Activated gamma-delta T cell treated with Interleukin-2 at 50 U/mL for 16 hours (primary cell): ENCODE measurements around the gene TFCP2L1.

Source experiments
- DNase-seq: peaks from one replicate; pipeline ENCODE4 v3.0.0-alpha.2; 2020

TFCP2L1 gene

GRCh38 chr2:121193185-121193584, 91.8 kb downstream of the TFCP2L1 start:
- DNase-seq = no peak

- DNase-seq = no peak
These were observed 92.4 kb downstream of the TFCP2L1 start for GRCh38 chr2:121192576-121192975.

- DNase-seq = no peak
These were observed 93.5 kb downstream of the TFCP2L1 start for GRCh38 chr2:121191191-121192170.

GRCh38 chr2:121189661-121190381, 95.2 kb downstream of the TFCP2L1 start:
- no peak for DNase-seq

GRCh38 chr2:121189011-121189410, 96.0 kb downstream of the TFCP2L1 start:
- DNase-seq = no peak

- DNase-seq = no peak
These were observed 97.0 kb downstream of the TFCP2L1 start for GRCh38 chr2:121187982-121188411.

- DNase-seq = no peak
These were observed 97.5 kb downstream of the TFCP2L1 start for GRCh38 chr2:121187351-121187981.

GRCh38 chr2:121186261-121186660, 98.7 kb downstream of the TFCP2L1 start:
- DNase-seq = no peak

GRCh38 chr2:121185571-121186074, 99.4 kb downstream of the TFCP2L1 start:
- DNase-seq = no peak

- DNase-seq = no peak
These were observed 99.9 kb downstream of the TFCP2L1 start for GRCh38 chr2:121185111-121185510.

GRCh38 chr2:121184248-121184862, 100.6 kb downstream of the TFCP2L1 start:
- DNase-seq = no peak

- DNase-seq = no peak
These were observed 102.5 kb downstream of the TFCP2L1 start for GRCh38 chr2:121182520-121182919.

GRCh38 chr2:121179467-121179866, 105.5 kb downstream of the TFCP2L1 start:
- DNase-seq = no peak

- no peak for DNase-seq
These were observed 106.3 kb downstream of the TFCP2L1 start for GRCh38 chr2:121178730-121179129.

GRCh38 chr2:121177896-121178295, 107.1 kb downstream of the TFCP2L1 start:
- no peak for DNase-seq

GRCh38 chr2:121175326-121175725, 109.7 kb downstream of the TFCP2L1 start:
- no peak for DNase-seq

GRCh38 chr2:121173806-121174205, 111.2 kb downstream of the TFCP2L1 start:
- DNase-seq = no peak

- no peak for DNase-seq
These were observed 111.9 kb downstream of the TFCP2L1 start for GRCh38 chr2:121173112-121173511.

GRCh38 chr2:121172456-121172855, 112.5 kb downstream of the TFCP2L1 start:
- DNase-seq = no peak

GRCh38 chr2:121171625-121172119, 113.3 kb downstream of the TFCP2L1 start:
- DNase-seq = no peak

- DNase-seq = no peak
These were observed 114.4 kb downstream of the TFCP2L1 start for GRCh38 chr2:121170577-121170976.

- no peak for DNase-seq
These were observed 117.6 kb downstream of the TFCP2L1 start for GRCh38 chr2:121167411-121167810.
